GM20431 (cell line): Measurements from ENCODE around the gene EML4.

Experiments
- in situ Hi-C: fragments of 300-500 bp; cut with MseI, MboI; formaldehyde crosslinking; loops from one replicate; pipeline ENCODE4 v1.15.0; 2020; ENCODE audit warnings: low sequenced_read_pairs; ENCODE audit not compliant: unreplicated experiment

EML4 gene

DNA sequence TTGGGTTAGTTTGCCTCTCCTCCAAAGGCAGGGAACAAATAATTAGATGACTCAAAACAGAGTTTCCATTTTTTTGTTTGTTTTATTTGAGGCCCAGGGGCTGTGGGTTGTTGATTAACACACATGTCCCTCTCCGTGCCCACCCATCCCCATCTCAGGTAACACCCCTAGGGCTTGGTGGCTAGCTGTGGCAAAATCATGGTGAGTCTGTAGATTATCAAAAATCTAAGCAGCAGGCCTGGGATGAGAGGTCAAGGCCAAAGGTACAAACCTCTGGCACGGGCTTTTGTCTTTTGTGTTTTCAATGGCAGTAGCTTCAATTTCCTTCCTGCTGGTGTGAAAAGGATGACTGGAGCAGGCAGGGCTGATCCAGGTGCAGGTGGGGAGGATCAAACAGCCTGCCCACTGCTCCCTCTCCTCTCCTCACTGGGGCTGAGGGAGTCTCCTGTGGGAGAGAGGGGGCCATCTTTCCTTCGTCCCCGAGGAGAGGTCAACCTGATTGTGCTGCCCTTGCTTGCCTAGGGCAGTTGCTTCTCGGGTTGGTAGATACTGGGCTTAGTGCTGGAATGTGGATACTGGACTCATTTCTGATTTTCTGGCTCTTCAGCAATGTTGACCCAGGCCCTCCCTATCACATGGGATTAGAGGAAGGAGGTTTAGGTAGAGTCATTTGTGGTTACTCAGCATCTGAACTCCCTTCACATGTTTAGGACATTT lies 31.9 kb upstream of the EML4 start:
- in situ Hi-C loops = no loop called here

DNA sequence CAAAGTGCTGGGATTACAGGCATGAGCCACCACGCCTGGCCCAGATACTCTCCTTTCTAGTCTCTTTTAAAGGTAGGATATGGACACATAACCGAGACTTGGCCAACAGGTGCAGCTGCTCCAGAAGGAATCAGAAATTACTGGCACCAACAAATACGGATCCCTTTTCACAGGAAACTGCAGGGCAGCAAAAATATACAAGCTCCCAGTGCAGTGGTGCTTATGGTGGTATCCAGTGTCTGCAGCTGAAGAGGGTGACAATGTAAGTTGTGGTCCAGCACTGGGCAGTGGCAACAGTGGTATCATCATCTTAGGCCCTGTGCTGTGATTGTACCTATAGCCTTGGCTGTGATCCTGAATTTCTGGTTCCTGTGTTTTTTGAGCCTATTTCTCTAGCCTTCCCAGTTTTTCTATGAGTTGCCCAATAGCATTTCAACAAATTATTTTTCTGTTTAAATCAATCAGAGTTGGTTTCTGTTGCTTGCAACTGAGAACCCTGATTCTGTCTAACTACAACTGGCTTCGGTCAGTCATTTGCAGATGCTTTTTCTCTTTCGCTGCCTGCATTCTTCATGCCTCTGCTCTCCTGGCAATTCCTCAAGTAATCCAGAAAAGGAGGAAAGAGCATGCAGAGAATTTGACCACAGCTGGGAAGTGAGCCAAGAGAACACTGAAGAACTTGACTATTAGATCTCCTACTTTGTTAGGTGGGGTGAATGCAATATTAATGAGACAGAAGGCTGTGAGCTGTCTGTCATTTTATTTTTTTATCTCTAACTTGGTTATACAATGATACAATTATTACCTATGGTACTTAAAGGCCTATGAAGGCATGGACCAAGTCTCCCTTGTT lies 30.8 kb upstream of the EML4 start:
- in situ Hi-C loops = no loop called here

- in situ Hi-C loops = no loop called here
Measured at GRCh38 chr2:42139101-42139500, 30.1 kb upstream of the EML4 start.

DNA sequence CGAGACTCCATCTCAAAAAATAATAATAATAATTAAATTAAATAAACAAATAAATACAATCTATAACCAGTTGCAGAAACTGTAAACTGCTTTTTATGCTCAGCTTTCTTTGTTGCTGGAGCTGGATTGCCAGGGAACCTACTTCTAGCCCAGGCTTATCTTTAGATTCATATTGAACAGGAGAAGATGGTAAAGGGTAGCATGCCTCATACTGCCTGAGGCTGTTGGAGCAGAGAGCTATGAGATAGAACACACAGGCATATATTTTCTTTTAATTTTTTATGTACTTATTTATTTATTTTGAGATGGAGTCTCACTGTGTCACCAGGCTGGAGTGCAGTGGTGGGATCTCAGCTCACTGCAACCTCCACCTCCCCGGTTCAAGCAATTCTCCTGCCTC lies 28.7 kb upstream of the EML4 start:
- in situ Hi-C loops = no loop called here

GRCh38 chr2:42141687-42142546 lies 27.2 kb upstream of the EML4 start:
- in situ Hi-C loops = no loop called here

GRCh38 chr2:42142547-42143184 lies 26.5 kb upstream of the EML4 start:
- in situ Hi-C loops = no loop called here

DNA sequence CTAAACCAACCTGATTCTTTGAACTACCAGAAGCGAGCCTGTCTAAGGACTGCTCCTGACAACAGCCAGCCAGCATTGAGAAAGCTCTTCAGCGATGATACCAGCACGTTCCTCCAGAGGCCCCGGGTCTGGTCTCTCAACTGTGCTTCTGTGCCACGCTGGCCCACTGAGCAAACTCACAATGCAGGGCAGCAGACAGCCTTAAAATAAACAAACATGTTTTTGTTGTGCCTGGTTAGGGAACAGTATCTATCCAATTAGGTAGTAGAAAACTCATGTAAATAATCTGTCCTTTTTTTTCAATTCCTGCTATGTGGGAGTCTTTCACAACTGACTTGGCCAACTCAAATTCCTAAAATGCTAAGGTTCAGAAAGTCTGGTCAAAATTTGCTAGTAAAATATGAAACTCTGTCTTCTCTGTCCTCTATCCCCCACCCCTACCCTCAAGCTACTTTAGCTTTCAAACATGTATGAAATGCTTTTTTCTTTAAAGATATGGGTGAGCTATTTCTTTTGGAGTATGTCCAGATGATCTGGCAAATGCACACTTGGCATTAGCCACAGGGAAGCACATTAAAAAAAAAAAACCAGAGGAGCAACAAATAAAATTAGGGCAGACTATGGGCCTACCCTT lies 21.4 kb upstream of the EML4 start:
- in situ Hi-C loops = no loop called here

DNA sequence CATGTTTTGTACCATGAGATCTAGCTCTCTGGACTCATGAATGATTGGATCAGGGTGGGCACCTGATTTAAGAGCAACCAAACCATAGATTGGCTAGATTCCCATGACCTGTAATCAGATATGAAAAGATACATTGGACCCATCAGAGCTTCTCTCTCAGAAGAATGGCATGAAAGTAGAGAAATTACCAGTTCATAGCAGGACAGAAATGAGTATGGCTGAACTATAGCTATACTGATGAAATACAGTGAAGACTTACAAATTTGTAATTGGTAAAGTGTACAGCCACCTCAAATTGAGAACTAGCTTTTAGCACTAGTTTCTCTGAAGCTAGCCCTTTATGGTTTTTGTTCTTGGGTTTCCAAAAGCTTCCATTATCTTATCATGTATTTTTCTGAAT lies 19.0 kb upstream of the EML4 start:
- in situ Hi-C loops = no loop called here

DNA sequence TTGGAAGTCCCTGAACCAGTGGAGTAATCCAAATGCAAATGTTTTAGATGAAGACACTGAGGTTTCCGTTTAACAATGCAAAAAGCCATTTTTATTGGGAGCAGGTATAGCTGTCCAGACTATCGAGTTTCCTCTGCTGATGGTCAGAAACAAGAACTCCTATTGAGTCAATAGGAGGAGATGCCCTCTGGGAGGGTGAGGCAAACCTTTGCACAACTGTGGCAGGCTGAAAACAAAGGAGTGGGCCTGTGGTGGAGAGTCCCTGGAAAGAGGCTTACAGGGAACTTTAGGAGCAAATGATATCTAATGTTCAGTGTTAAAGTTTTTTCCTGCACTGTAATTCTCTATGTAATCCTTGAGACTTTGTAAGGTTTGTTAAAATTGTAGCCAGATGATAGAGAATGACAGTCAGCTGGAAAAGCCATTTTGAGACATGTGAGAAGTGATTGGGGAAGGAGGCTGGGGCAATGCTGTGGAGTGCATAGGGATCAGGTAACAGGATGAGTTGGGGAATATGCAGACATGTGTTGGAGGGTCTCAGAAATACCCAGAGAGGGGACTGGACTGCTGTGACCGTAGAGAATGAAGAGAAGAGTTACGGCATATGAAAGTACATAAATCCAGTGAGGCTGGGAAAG lies 15.1 kb upstream of the EML4 start:
- in situ Hi-C loops = no loop called here

- in situ Hi-C loops = no loop called here
Measured at GRCh38 chr2:42156721-42157120, 12.4 kb upstream of the EML4 start.

GRCh38 chr2:42161444-42161843 lies 7.7 kb upstream of the EML4 start:
- in situ Hi-C loops = no loop called here

DNA sequence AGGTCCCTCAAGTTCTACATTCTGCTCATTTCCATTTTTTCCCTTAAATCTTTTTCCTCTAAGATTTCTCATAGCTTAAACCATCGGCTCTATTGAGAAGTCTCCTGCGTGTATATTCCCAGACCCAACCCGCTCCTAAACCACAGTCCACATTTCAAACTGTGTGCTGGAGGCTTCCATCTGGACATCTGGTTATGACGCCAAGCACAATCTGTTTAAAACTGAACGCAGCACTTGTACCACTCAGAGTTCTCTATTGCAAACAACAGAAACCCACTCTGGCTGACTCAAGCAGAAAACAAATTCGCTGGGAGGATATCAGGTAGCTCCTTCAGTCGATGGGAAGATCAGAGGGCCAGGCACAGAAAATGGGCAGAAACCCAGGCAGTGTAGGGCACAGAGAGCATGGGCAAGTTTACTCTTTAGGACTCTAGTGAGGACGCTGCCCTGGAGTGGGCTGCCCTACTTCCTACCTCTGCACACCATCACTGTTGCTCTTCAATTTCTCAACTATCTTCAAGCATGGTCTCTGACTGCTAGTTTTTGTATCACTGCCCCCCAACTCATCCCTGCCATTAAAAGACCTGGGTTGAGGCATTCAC lies 5.6 kb upstream of the EML4 start:
- in situ Hi-C loops = no loop called here

DNA sequence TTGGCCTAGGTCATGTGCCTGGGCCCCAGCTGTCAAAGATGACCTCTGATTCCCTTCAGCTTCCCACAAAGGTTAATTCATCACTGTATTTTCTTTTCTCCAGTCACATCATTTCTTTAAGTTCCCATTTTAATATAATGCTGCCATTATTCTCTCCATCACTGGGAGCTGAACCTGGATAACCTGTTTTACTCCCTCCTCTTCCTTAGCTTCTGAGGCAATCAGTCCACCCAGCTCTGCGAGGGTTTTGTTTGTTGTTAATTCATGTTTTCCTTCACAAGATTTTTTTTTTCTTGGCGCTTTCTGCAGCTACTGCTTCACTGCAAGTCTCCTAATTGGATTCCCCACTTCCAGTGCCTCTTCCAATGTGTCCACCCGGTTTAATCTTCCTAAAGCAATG lies 5.1 kb upstream of the EML4 start:
- in situ Hi-C loops = no loop called here

GRCh38 chr2:42164971-42165370 lies 4.2 kb upstream of the EML4 start:
- in situ Hi-C loops = no loop called here

GRCh38 chr2:42167458-42167857 lies 1.7 kb upstream of the EML4 start:
- in situ Hi-C loops = no loop called here

- in situ Hi-C loops = no loop called here
Measured at GRCh38 chr2:42168459-42169099, 574 bp upstream of the EML4 start.

GRCh38 chr2:42169874-42170521 lies 845 bp downstream of the EML4 start:
- in situ Hi-C loops = no loop called here
